SK-N-SH (cell line): ENCODE measurements around the gene HAND2. TPM values are rescaled to one million over a fixed set of nuclear protein-coding genes. Genes with fewer than 3 reads are reported as not detected.
A peak's percentile ranks its signal among the peaks of the same experiment; 100 is the strongest.

ENCODE experiments used
- CTCF ChIA-PET: fragments of 300-600, 350-600 bp; formaldehyde crosslinking; extraction: SDS; loops from one replicate; lab custom pipeline; 2021; lab: Yijun Ruan, JAX
- POLR2A ChIA-PET: fragments of 350-600 bp; sonication (Branson Sonifier 250); formaldehyde crosslinking; extraction: SDS; loops from one replicate; lab custom pipeline; 2020; ENCODE audit warnings: antibody characterized with exemption, inconsistent platforms; lab: Yijun Ruan, JAX
- DNase-seq: peaks from one replicate; pipeline ENCODE4 v3.0.0; 2012
- H2AFZ ChIP-seq: fragments of 200-600 bp; sonication (generic); 2 replicates; pipeline ENCODE4 v1.8.1; 2016; ENCODE audit warnings: antibody characterized with exemption, mild to moderate bottlenecking, low read depth
- H3F3A ChIP-seq: fragments of 200-600 bp; sonication (generic); replicated peaks from 2 replicates; pipeline ENCODE3; 2016; ENCODE audit warnings: antibody characterized with exemption, mild to moderate bottlenecking; ENCODE audit not compliant: insufficient read depth
- H3K27ac ChIP-seq, 2 experiments: fragments of 200-500 bp in 1 of 2; fragments of 200-600 bp in 1 of 2; sonication (Bioruptor generic) in 1 of 2; sonication (generic), shearing (Covaris generic) in 1 of 2; 2 replicates each; pipeline versions ENCODE4 v1.5.1 to v1.6.1; 2014 to 2016; ENCODE audit warnings: low read depth in 2 of 2, inconsistent platforms in 1 of 2, low read length in 1 of 2, mild to moderate bottlenecking in 1 of 2, mixed read lengths in 1 of 2
- H3K27me3 ChIP-seq: fragments of 200-600 bp; sonication (generic), shearing (Covaris generic); 2 replicates; pipeline ENCODE4 v1.6.1; 2016; ENCODE audit warnings: mixed run types; ENCODE audit not compliant: insufficient read depth
- H3K36me3 ChIP-seq, 2 experiments: fragments of 200-500 bp in 1 of 2; fragments of 200-600 bp in 1 of 2; sonication (Bioruptor generic) in 1 of 2; sonication (generic) in 1 of 2; replicated peaks in 1 of 2; 2 replicates each; pipeline versions ENCODE3 to v1.5.1; 2014 to 2016; ENCODE audit warnings: low read length in 1 of 2, mild to moderate bottlenecking in 1 of 2; ENCODE audit not compliant: insufficient read depth in 2 of 2, control insufficient read depth in 1 of 2
- H3K4me1 ChIP-seq, 2 experiments: fragments of 200-500 bp in 1 of 2; fragments of 200-600 bp in 1 of 2; sonication (Bioruptor generic) in 1 of 2; sonication (generic), shearing (Covaris generic) in 1 of 2; 2 replicates each; pipeline versions ENCODE4 v1.5.1 to v1.6.1; 2014 to 2016; ENCODE audit warnings: low read depth in 1 of 2, low read length in 1 of 2, mixed run types in 1 of 2; ENCODE audit not compliant: insufficient read depth in 2 of 2, control insufficient read depth in 1 of 2
- H3K4me2 ChIP-seq: fragments of 200-600 bp; sonication (generic), shearing (Covaris generic); 2 replicates; pipeline ENCODE4 v1.6.1; 2017; ENCODE audit warnings: mixed run types
- H3K4me3 ChIP-seq, 2 experiments: fragments of 200-500 bp in 1 of 2; fragments of 200-600 bp in 1 of 2; sonication (Bioruptor generic) in 1 of 2; sonication (generic), shearing (Covaris generic) in 1 of 2; 2 replicates each; pipeline versions ENCODE4 v1.5.1 to v1.8.1; 2014 to 2016; ENCODE audit warnings: low read depth in 2 of 2, inconsistent platforms in 1 of 2, low read length in 1 of 2, mild to moderate bottlenecking in 1 of 2, mixed read lengths in 1 of 2, moderate library complexity in 1 of 2
- H3K79me2 ChIP-seq: fragments of 200-600 bp; sonication (generic); 2 replicates; pipeline ENCODE4 v1.8.1; 2017; ENCODE audit warnings: mild to moderate bottlenecking; ENCODE audit not compliant: insufficient read depth
- H3K9ac ChIP-seq: fragments of 200-600 bp; sonication (generic); 2 replicates; pipeline ENCODE4 v1.6.1; 2017; ENCODE audit warnings: mixed run types
- H3K9me2 ChIP-seq: fragments of 200-600 bp; sonication (generic); 2 replicates; pipeline ENCODE4 v1.6.1; 2017; ENCODE audit warnings: mixed run types
- H3K9me3 ChIP-seq: fragments of 200-600 bp; sonication (generic); 2 replicates; pipeline ENCODE4 v1.6.1; 2017; ENCODE audit warnings: mixed run types, mild to moderate bottlenecking, moderate library complexity
- H4K20me1 ChIP-seq: fragments of 200-600 bp; sonication (generic); 2 replicates; pipeline ENCODE4 v1.6.1; 2017; ENCODE audit warnings: mild to moderate bottlenecking, mixed run types; ENCODE audit not compliant: insufficient read depth
- ELF1 ChIP-seq: IDR thresholded peaks from 2 replicates; pipeline ENCODE4 v1.4.0; 2012
- EP300 ChIP-seq, 2 experiments: IDR thresholded peaks; 2 replicates each; pipeline versions ENCODE4 v1.4.0 to v1.6.1; 2012; ENCODE audit warnings: borderline replicate concordance in 1 of 2, low read depth in 1 of 2, low read length in 1 of 2
- FOSL2 ChIP-seq: IDR thresholded peaks from 2 replicates; pipeline ENCODE4 v1.4.0; 2012; ENCODE audit warnings: low read depth, mild to moderate bottlenecking, moderate library complexity, borderline replicate concordance
- FOXJ3 ChIP-seq: sonication (generic); formaldehyde crosslinking; IDR thresholded peaks from 2 replicates; pipeline ENCODE4 v1.5.1; 2020; ENCODE audit warnings: mild to moderate bottlenecking, missing genetic modification reagents
- GATA2 ChIP-seq: sonication (generic); formaldehyde crosslinking; IDR thresholded peaks from 2 replicates; pipeline ENCODE4 v1.5.0; 2020; ENCODE audit warnings: mild to moderate bottlenecking, missing genetic modification reagents
- MAX ChIP-seq: IDR thresholded peaks from 2 replicates; pipeline ENCODE4 v1.4.0; 2012; ENCODE audit warnings: low read depth
- MEF2A ChIP-seq: IDR thresholded peaks from 2 replicates; pipeline ENCODE4 v1.4.0; 2012; ENCODE audit warnings: low read depth, borderline replicate concordance
- NRF1 ChIP-seq: IDR thresholded peaks from 2 replicates; pipeline ENCODE4 v1.6.1; 2012; ENCODE audit warnings: low read depth, mild to moderate bottlenecking, low read length
- PBX3 ChIP-seq: IDR thresholded peaks from 2 replicates; pipeline ENCODE4; 2012
- POLR2AphosphoS5 ChIP-seq: IDR thresholded peaks from 2 replicates; pipeline ENCODE4 v1.6.1; 2012; ENCODE audit warnings: low read depth, low read length
- RCOR1 ChIP-seq: fragments of 150-350 bp; IDR thresholded peaks from 2 replicates; pipeline ENCODE4 v1.6.1; 2017; ENCODE audit warnings: antibody characterized with exemption, low read length
- RFX5 ChIP-seq: IDR thresholded peaks from 2 replicates; pipeline ENCODE4 v1.6.1; 2012; ENCODE audit warnings: mild to moderate bottlenecking, improper control_type of control experiment, low read length
- RXRA ChIP-seq: IDR thresholded peaks from 2 replicates; pipeline ENCODE4 v1.4.0; 2012; ENCODE audit warnings: low read depth, mild to moderate bottlenecking, borderline replicate concordance
- SMC3 ChIP-seq: IDR thresholded peaks from 2 replicates; pipeline ENCODE4 v1.6.1; 2012; ENCODE audit warnings: low read depth, low read length, improper control_type of control experiment
- TAF1 ChIP-seq: IDR thresholded peaks from 2 replicates; pipeline ENCODE4 v1.6.1; 2012; ENCODE audit warnings: low read depth, mild to moderate bottlenecking, low read length, moderate library complexity, borderline replicate concordance
- TCF12 ChIP-seq: IDR thresholded peaks from 2 replicates; pipeline ENCODE4 v1.4.0; 2012
- TEAD4 ChIP-seq: IDR thresholded peaks from 2 replicates; pipeline ENCODE4 v1.4.0; 2012; ENCODE audit warnings: mild to moderate bottlenecking, borderline replicate concordance; ENCODE audit not compliant: insufficient read depth
- USF2 ChIP-seq: fragments of 150-350 bp; IDR thresholded peaks from 2 replicates; pipeline ENCODE4 v1.6.1; 2017; ENCODE audit warnings: antibody characterized with exemption, low read length, low read depth, borderline replicate concordance
- YY1 ChIP-seq: IDR thresholded peaks from 2 replicates; pipeline ENCODE4 v1.4.0; 2012; ENCODE audit warnings: low read depth, mild to moderate bottlenecking
- WGBS: methylation state at CpG from one replicate; pipeline ENCODE4 v1.1.6; 2017; ENCODE audit warnings: low lambda C conversion rate; 5-methylcytosine and 5-hydroxymethylcytosine counted together
- polyA plus RNA-seq, 3 experiments: library from polyadenylated mRNA; depleted of rRNA; stranded (reverse); fragments of >200 nt; gene quantifications; 2 replicates each; pipeline ENCODE4 v1.2.3, GENCODE V29; 2012
- TF ChIP-seq, protein P1 (sequence below): IDR thresholded peaks from 2 replicates; pipeline ENCODE4 v1.6.1; 2012; ENCODE audit warnings: mild to moderate bottlenecking, low read depth, low read length, moderate library complexity

Gene HAND2
- polyA plus RNA-seq, 1 of the 3 experiments (the other 2 are of a cell fraction), result 106 TPM

- Histone ChIP-seq H3K4me2 (no peak overlapping the region), H3K9me3 (no peaks in the 10 kb centered on the region), H3K4me3 (no peak overlapping the region), H3K79me2 (no peaks in the 10 kb centered on the region), H3K9ac (no peak overlapping the region), H3K27me3 (no peaks in the 10 kb centered on the region), H3K9me2 (no peaks in the 10 kb centered on the region), H3K4me1 (peaks cover 27 to 28% of the 10 kb centered on the region in 2 experiments; a peak in 3 of 4 replicates), H3F3A (peaks cover 43% of the 10 kb centered on the region), H3K36me3 (no peaks in the 10 kb centered on the region), H4K20me1 (no peaks in the 10 kb centered on the region), H3K27ac (no peak overlapping the region), H2AFZ (no peak overlapping the region)
- no peak for TF ChIP-seq RFX5
- ChIA-PET CTCF (interaction anchor here (1.3 kb wide), 1 partner anchor 13 kb away, joined by 3 read pairs; no protein-coding TSS in a partner anchor), POLR2A (no interaction called here)
- WGBS, result 92% methylated on average over 4 of the region's 4 CpGs
- no peak for DNase-seq
Measured at GRCh38 chr4:173492315-173492714, 37.7 kb downstream of the HAND2 start.

- peak overlapping the region; percentile 14; the same call in 1 of the 2 replicates for H2AFZ ChIP-seq
- no peaks in the 10 kb centered on the region for H3K36me3 ChIP-seq
- H3K27me3 ChIP-seq, result no peaks in the 10 kb centered on the region
- no peak overlapping the region for H3K9ac ChIP-seq
- peak overlapping the region; percentile 27 to 86; a peak in 3 of 4 replicates for H3K27ac ChIP-seq
- POLR2A ChIA-PET, result interaction anchor here (0.7 to 0.8 kb wide), 2 partner anchors 26 to 66 kb away, joined by 3 read pairs; no protein-coding TSS in a partner anchor
- H3K9me3 ChIP-seq, result no peaks in the 10 kb centered on the region
- no peaks in the 10 kb centered on the region for H3K9me2 ChIP-seq
- no peak for DNase-seq
- peak overlapping the region; percentile 19; the same call in 1 of the 2 replicates for H3K4me2 ChIP-seq
- H3K4me3 ChIP-seq, result no peak overlapping the region
- 29% methylated on average over 4 of the region's 4 CpGs for WGBS
- no peaks in the 10 kb centered on the region for H4K20me1 ChIP-seq
- H3K79me2 ChIP-seq, result no peaks in the 10 kb centered on the region
- peaks cover 36 to 39% of the 10 kb centered on the region in 2 experiments; a peak in 3 of 4 replicates for H3K4me1 ChIP-seq
- CTCF ChIA-PET, result interaction anchor here (1.5 to 1.7 kb wide), 2 partner anchors 15 to 71 kb away, joined by 5 to 6 read pairs; no protein-coding TSS in a partner anchor
- peaks cover 54% of the 10 kb centered on the region for H3F3A ChIP-seq
- no peak for TF ChIP-seq ELF1
- TF ChIP-seq FOSL2, result peak; percentile 88
- no peak for TF ChIP-seq TAF1
- no peak for TF ChIP-seq SMC3
- TF ChIP-seq, protein P1, sequence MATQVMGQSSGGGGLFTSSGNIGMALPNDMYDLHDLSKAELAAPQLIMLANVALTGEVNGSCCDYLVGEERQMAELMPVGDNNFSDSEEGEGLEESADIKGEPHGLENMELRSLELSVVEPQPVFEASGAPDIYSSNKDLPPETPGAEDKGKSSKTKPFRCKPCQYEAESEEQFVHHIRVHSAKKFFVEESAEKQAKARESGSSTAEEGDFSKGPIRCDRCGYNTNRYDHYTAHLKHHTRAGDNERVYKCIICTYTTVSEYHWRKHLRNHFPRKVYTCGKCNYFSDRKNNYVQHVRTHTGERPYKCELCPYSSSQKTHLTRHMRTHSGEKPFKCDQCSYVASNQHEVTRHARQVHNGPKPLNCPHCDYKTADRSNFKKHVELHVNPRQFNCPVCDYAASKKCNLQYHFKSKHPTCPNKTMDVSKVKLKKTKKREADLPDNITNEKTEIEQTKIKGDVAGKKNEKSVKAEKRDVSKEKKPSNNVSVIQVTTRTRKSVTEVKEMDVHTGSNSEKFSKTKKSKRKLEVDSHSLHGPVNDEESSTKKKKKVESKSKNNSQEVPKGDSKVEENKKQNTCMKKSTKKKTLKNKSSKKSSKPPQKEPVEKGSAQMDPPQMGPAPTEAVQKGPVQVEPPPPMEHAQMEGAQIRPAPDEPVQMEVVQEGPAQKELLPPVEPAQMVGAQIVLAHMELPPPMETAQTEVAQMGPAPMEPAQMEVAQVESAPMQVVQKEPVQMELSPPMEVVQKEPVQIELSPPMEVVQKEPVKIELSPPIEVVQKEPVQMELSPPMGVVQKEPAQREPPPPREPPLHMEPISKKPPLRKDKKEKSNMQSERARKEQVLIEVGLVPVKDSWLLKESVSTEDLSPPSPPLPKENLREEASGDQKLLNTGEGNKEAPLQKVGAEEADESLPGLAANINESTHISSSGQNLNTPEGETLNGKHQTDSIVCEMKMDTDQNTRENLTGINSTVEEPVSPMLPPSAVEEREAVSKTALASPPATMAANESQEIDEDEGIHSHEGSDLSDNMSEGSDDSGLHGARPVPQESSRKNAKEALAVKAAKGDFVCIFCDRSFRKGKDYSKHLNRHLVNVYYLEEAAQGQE, result no peak
- TF ChIP-seq FOXJ3 (CRISPR knock-in tag), result no peak
- TF ChIP-seq RXRA, result no peak
- TF ChIP-seq MEF2A, result no peak
- no peak for TF ChIP-seq USF2
- TF ChIP-seq RCOR1, result peak; percentile 37; the same call in 1 of the 2 replicates
- peak; percentile 83 for TF ChIP-seq MAX
- no peak for TF ChIP-seq POLR2AphosphoS5
- peak; percentile 79 for TF ChIP-seq TCF12
- TF ChIP-seq PBX3, result peak; percentile 63; the same call in 1 of the 2 replicates
- TF ChIP-seq EP300 (IDR thresholded peaks at IDR 0.05; ENCODE audit: borderline replicate concordance in 1 of 2, low read depth in 1 of 2, low read length in 1 of 2), result peak; percentile 53 to 64; a peak in 3 of 4 replicates
- TF ChIP-seq TEAD4, result no peak
- no peak for TF ChIP-seq NRF1
- TF ChIP-seq YY1, result no peak
- TF ChIP-seq GATA2, result peak; percentile 81
Measured at GRCh38 chr4:173490817-173491528, 39.1 kb downstream of the HAND2 start.
